Stimulated activated CD4-positive, alpha-beta T cell treated with anti-CD3 and anti-CD28 coated beads, Interleukin-4, amount 100 ng/mL, for 24 hours (primary cell): ENCODE measurements around the gene SYNPO2.

Experiments used
- DNase-seq: peaks from one replicate; pipeline ENCODE4 v3.0.0-alpha.2; 2020

The SYNPO2 gene

GRCh38 chr4:118879409-118879808 is 9.2 kb upstream of the SYNPO2 start:
- no peak for DNase-seq

DNA sequence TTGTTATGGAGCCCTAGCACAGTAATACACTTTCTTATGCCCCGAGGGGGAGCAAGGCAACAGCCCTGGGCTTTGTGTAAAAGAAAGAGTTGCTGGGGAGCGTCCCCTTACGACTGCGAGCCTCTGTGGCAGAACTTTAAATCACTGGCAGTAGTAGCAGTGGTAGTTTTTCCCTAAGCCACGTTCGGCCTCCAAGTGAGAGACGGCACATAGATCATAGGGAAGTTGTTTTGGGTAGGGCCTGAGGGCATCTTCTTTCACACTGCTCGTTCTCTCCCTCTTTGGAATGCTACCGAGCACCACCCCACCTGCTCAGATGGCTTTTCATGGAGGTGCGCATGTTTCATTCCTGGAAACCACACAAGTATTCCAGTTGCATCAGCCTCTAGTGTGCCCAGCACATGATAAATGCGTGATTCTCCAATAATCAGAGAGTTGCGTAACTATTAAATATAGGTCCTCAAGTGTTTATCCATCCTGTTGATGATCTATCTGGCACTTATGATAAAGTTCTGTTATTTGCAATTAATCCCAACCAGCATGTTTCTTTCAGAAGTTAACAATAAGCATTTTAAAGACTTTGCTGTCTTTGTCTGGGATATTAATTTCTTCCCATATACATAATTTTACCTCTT is 7.0 kb upstream of the SYNPO2 start:
- DNase-seq, result no peak

GRCh38 chr4:118883861-118884260 is 4.8 kb upstream of the SYNPO2 start:
- DNase-seq, result no peak

- DNase-seq, result no peak
Observed at GRCh38 chr4:118884716-118885115, 3.9 kb upstream of the SYNPO2 start.

- DNase-seq, result no peak
Observed at GRCh38 chr4:118889312-118889691, 648 bp downstream of the SYNPO2 start.

DNA sequence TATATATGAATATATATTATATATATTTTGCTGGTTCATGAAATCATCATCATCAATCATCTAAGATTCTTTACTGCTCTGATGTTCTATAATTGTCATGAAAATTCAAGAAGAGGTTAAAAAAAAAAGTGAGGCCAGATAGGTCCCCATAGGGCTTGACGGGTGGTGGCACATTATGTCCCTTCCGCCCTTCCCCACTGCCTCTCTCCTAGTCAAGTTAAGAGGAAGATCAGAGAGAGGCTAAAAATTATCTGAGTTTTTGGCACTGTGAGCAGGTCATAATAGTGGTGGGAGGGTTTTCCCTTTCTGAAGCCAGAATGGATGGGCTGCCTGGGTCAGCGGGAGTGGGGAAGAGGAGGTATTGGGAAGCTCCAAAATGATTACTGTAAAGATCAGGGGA is 5.4 kb downstream of the SYNPO2 start:
- no peak for DNase-seq

- no peak for DNase-seq
Observed at GRCh38 chr4:118898221-118898620, 9.6 kb downstream of the SYNPO2 start.

GRCh38 chr4:118898684-118899138 is 10.1 kb downstream of the SYNPO2 start:
- DNase-seq, result no peak

- DNase-seq, result no peak
Observed at GRCh38 chr4:118904418-118904817, 15.8 kb downstream of the SYNPO2 start.

GRCh38 chr4:118904935-118905334 is 16.3 kb downstream of the SYNPO2 start:
- no peak for DNase-seq

DNA sequence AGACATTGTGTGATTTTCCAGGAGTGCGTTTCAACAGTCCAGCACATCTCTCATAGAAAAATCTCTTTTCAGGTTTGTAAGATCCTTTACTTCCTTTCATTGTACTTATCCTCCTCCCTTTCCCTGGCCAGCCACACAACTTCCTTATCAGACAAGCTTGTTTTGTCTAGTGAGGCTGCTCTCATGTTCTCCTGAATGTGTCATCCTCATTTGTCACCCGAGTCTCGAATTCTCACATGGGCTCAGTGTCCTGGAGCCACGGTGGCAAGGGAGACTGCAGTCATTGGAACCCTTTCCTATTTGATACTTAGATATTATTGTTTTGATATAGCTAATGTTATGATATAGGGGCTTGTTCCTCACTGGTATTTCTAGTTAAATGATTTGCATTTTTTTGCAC is 16.9 kb downstream of the SYNPO2 start:
- DNase-seq, result no peak

DNA sequence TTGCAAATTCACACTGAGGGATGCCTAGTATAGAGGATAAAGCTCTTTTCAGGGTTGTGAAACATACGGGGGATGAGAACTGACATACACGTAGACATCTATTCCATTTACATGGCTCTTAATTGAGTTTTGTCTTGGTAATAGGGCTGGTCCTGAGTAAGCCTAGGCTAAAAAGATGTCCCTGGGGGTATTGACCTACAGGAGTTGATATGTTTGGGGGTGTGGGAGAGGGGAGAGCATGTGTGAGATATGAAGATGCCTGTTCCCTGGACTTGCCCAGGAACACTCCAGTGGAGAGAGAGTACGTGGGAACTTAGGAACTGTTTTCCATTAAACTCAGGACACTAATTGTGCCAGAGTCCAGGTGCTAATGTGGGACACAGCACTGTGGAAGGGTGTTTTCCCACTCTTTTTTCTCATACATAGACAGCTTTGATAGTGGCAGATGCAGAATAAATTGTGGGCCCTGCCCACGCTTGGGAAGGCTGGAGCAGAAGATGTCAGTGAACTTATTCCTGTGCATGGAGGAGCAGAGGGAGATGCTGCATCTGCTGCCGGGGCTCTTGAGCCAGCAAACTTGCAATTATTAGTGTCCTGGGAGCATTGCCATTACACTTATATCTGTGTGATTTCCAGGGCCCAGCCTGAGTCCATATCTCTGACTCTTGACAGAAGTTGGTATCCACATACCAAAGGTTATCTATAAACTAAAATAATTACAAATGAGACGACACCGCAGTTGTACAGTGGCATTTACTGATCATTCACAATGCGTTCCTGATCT is 20.7 kb downstream of the SYNPO2 start:
- DNase-seq, result no peak

- DNase-seq, result no peak
Observed at GRCh38 chr4:118910221-118910620, 21.6 kb downstream of the SYNPO2 start.

GRCh38 chr4:118911238-118911703 is 22.6 kb downstream of the SYNPO2 start:
- no peak for DNase-seq

DNA sequence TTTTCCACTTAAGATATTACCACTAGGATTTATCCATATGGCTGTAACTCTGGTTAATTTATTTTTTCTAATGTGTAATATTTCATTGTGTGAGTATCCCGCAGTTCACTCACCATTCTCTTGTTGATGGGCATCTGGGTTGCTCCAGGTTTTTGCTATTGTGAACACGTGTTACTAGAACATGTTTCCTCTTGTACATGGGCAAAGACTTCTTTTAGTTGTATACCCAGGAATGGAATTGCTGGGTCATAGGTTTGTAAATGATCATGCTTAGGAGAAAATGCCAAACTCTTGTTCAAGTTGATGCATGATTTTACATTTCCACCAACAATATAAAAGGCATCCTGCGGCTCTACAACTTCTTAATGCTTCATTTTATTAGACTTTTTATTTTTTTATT is 26.8 kb downstream of the SYNPO2 start:
- no peak for DNase-seq

- no peak for DNase-seq
Observed at GRCh38 chr4:118916691-118917289, 28.1 kb downstream of the SYNPO2 start.

DNA sequence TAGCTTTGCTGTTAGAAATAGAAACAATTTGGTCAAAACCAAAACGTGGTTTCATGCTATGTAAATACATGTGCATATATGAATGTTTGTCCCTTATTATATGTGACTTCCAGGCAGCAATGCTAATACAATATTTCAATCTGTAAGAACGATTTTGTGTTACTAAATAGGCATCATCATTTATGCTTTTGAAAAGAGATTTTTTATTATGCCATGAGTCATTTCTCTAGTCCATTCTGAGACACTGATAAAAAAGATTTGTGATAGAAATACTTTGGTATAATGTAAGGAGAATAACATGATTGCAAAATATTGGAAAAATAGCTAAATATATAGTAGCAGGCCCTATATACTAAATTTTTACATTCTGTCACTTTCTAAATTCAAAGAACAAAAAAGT is 28.9 kb downstream of the SYNPO2 start:
- DNase-seq, result no peak

DNA sequence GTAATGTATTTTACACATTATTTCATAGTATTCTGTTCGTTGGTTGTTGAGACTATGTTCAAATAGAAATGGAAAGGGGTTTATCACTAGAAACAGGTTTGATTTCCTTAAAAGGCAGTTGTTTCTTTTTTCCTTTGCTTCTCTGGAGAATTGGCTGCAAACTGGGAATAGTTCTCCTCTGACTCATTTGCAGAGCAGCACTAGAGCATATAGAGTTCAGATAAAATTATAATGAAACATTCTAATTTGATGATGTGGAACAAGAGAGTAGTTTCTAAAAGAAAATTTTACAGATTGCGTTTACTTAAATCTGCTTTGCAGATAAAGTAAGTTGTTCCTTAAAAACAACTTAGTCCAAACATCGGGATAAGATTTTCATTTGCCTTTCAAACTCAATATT is 29.7 kb downstream of the SYNPO2 start:
- no peak for DNase-seq

DNA sequence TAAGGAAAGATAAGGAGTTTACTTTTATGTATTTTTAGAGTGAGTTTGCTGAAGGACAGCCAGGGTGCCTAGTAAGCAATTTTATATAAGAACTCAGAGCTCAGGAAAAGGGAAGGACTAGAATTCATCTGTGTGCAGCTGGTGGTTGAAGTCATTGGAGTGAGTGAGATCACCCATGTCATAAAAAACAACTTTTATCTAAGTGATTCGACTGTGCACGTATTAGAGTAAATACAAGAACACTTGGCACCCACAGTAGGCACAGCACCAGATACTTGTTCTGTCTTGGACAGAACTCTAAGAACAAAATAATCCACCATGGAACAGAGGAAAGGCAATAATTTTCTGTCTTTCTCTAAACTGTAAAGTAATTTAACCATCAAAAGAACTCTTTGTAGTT is 31.6 kb downstream of the SYNPO2 start:
- DNase-seq, result no peak

DNA sequence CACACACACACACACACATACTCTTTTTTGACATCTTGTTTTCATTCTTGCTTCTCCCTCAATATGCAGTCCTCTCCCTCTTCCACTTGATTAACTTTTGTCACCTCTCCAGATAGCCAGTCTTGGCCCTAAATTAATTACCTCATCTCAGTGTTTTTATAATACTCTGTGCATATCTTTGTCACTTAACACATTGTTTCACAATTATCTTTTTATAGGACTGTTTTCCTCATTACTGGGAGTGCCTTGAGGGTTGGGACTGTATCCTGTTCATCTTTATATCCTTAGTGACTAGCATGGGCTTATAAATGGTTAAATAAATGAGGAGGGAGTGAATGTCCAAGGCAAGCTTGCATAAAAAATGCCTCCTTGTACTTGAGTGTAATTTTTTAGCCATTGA is 33.1 kb downstream of the SYNPO2 start:
- no peak for DNase-seq

- no peak for DNase-seq
Observed at GRCh38 chr4:118923891-118924290, 35.2 kb downstream of the SYNPO2 start.

- DNase-seq, result no peak
Observed at GRCh38 chr4:118927974-118928373, 39.3 kb downstream of the SYNPO2 start.

DNA sequence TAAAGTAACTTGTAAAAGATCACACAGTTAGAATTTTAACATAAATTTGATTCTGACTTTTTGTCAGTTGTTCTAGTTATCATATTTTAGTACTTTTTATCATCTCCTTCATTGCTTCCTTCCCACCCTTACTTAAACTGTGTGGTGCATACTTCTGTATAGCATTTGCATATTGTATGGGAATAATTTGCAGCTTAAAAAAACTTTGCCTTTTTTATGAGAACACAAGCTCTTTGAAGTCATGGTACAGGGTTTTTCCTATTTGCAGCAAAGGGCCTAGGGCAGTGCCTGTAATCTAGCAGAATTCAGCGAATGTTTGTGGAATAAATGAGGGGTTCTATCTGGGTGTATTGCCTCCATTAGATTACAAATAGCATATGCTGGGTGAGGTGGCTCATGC is 41.6 kb downstream of the SYNPO2 start:
- DNase-seq, result no peak

- no peak for DNase-seq
Observed at GRCh38 chr4:118931786-118932185, 43.1 kb downstream of the SYNPO2 start.
